A673 (cell line): Measurements from ENCODE around the gene TMPO. TPM values are rescaled to one million over a fixed set of nuclear protein-coding genes. Genes with fewer than 3 reads are reported as not detected.

ENCODE experiments used
- BruUV-seq: library from RNA; stranded (reverse); fragments of 400-500 nt; replicated peaks from 2 replicates; lab custom pipeline; 2021; lab: Mats Ljungman, UMichigan
- CTCF ChIA-PET: fragments of 300-600 bp; sonication (Branson Sonifier 250); formaldehyde crosslinking; loops from one replicate; lab custom pipeline; 2022; ENCODE audit warnings: antibody characterized with exemption; lab: Charles Lee
- POLR2A ChIA-PET: fragments of 300-600 bp; sonication (Branson Sonifier 250); formaldehyde crosslinking; loops from one replicate; lab custom pipeline; 2022; ENCODE audit warnings: antibody characterized with exemption; ENCODE audit not compliant: low non-redundant PET; lab: Charles Lee
- DNase-seq: peaks from one replicate; pipeline ENCODE4 v3.0.0-alpha.2; 2015; ENCODE audit warnings: low spot score
- H3K27ac ChIP-seq: fragments of 200-600 bp; sonication (generic); 2 replicates; pipeline ENCODE4 v1.5.1; 2016; ENCODE audit warnings: mixed run types, low read depth, mild to moderate bottlenecking, mixed read lengths, antibody characterized with exemption, low read length; ENCODE audit not compliant: poor library complexity, severe bottlenecking
- H3K27me3 ChIP-seq: fragments of 200-600 bp; sonication (generic); replicated peaks from 2 replicates; pipeline ENCODE4 v1.6.1; 2017; ENCODE audit warnings: mixed run types, low read depth, mild to moderate bottlenecking, mixed read lengths, antibody characterized with exemption, low read length; ENCODE audit not compliant: insufficient read depth, poor library complexity
- H3K36me3 ChIP-seq: fragments of 200-600 bp; sonication (generic); 2 replicates; pipeline ENCODE4 v1.6.1; 2016; ENCODE audit warnings: mixed run types, mild to moderate bottlenecking, mixed read lengths, antibody characterized with exemption, low read length; ENCODE audit not compliant: insufficient read depth, poor library complexity, severe bottlenecking
- H3K4me1 ChIP-seq: fragments of 200-600 bp; sonication (generic); 2 replicates; pipeline ENCODE4 v1.6.1; 2017; ENCODE audit warnings: mixed run types, mild to moderate bottlenecking, mixed read lengths, antibody characterized with exemption, low read length; ENCODE audit not compliant: insufficient read depth, poor library complexity, severe bottlenecking
- H3K4me3 ChIP-seq: fragments of 200-600 bp; sonication (generic); 2 replicates; pipeline ENCODE4 v1.5.1; 2016; ENCODE audit warnings: low read depth, mixed run types, mild to moderate bottlenecking, mixed read lengths, low read length; ENCODE audit not compliant: poor library complexity, severe bottlenecking
- H3K9me3 ChIP-seq: fragments of 200-600 bp; sonication (generic); 2 replicates; pipeline ENCODE4 v1.6.1; 2016; ENCODE audit warnings: mixed run types, low read depth, mild to moderate bottlenecking, mixed read lengths, antibody characterized with exemption, low read length; ENCODE audit not compliant: poor library complexity, severe bottlenecking
- EZH2 ChIP-seq: fragments of 200-600 bp; sonication (generic); IDR thresholded peaks from 2 replicates; pipeline ENCODE4 v1.6.1; 2017; ENCODE audit warnings: borderline replicate concordance, low read depth, mild to moderate bottlenecking, mixed read lengths, antibody characterized with exemption, low read length; ENCODE audit not compliant: poor library complexity, severe bottlenecking
- intact Hi-C: fragments of 100-400 bp; cut with micrococcal nuclease; formaldehyde crosslinking; loops from one replicate; pipeline ENCODE4 v1.10.0; 2022; ENCODE audit not compliant: unreplicated experiment
- total RNA-seq: library from RNA; stranded (reverse); gene quantifications from 2 replicates; pipeline ENCODE4 v1.2.3, GENCODE V29; 2021
- TF ChIP-seq, protein P1 (sequence below): fragments of 300-800, 200-600 bp; sonication (generic); conservative IDR thresholded peaks from 2 replicates; pipeline ENCODE4 v1.5.1; 2017; ENCODE audit warnings: low read depth, mild to moderate bottlenecking, antibody characterized with exemption, low read length, moderate library complexity, mixed read lengths

The TMPO gene
- total RNA-seq, 1 experiment from 2014 or later: 296 TPM

DNA sequence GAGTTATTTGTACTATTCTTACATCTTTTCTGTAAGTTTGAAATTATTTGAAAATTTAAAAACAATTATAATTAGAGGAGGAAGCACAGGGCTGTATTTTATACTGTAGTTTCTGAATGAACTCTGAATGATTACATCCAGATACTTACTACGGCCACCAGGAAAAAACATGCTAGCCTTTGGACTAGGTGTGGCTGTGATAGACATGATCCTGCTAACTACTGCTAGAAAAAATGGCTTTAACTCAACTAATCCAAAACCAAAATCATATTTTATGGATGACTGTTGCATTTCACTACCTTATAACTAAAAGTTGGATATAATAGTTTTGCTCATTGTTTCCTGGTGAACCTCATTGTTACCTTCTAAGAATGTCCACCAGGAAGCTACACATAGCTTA, 63.0 kb downstream of the TMPO start:
- Histone ChIP-seq H3K27me3 (no peaks in the 10 kb centered on the region), H3K9me3 (no peaks in the 10 kb centered on the region), H3K27ac (no peak overlapping the region), H3K4me3 (no peak overlapping the region), H3K36me3 (no peaks in the 10 kb centered on the region), H3K4me1 (no peaks in the 10 kb centered on the region)
- no TSS peak for BruUV-seq
- TF ChIP-seq EZH2: no peak
- TF ChIP-seq, protein P1, sequence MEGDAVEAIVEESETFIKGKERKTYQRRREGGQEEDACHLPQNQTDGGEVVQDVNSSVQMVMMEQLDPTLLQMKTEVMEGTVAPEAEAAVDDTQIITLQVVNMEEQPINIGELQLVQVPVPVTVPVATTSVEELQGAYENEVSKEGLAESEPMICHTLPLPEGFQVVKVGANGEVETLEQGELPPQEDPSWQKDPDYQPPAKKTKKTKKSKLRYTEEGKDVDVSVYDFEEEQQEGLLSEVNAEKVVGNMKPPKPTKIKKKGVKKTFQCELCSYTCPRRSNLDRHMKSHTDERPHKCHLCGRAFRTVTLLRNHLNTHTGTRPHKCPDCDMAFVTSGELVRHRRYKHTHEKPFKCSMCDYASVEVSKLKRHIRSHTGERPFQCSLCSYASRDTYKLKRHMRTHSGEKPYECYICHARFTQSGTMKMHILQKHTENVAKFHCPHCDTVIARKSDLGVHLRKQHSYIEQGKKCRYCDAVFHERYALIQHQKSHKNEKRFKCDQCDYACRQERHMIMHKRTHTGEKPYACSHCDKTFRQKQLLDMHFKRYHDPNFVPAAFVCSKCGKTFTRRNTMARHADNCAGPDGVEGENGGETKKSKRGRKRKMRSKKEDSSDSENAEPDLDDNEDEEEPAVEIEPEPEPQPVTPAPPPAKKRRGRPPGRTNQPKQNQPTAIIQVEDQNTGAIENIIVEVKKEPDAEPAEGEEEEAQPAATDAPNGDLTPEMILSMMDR: no peak
- CTCF ChIA-PET: no interaction called here
- POLR2A ChIA-PET: no interaction called here
- intact Hi-C loops: no loop called here
- DNase-seq: no peak

DNA sequence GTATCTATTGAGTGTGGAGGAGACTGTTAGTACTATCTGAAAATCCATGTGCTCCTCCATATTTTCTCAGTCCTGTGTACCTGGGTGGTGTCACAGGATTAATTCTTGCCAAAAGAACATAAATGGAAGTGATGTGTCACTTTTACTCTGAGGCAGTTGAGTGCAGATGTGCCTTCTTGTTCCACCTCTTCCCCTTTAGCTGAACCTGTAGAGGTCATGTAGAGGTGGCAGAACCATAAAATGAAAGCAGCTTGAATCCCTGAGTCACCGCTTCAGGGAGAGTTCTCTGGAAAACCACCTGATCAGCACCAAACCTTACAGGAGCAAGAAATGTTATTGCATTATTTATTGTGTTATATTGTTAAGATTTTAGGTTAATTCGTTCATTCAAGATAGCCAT, 63.4 kb downstream of the TMPO start:
- Histone ChIP-seq H3K36me3 (no peaks in the 10 kb centered on the region), H3K27me3 (no peaks in the 10 kb centered on the region), H3K4me3 (no peak overlapping the region), H3K4me1 (no peaks in the 10 kb centered on the region), H3K9me3 (no peaks in the 10 kb centered on the region), H3K27ac (no peak overlapping the region)
- ChIA-PET CTCF (no interaction called here), POLR2A (no interaction called here)
- no peak for DNase-seq
- no TSS peak for BruUV-seq
- intact Hi-C loops: no loop called here
- TF ChIP-seq, protein P1: no peak
- no peak for TF ChIP-seq EZH2

DNA sequence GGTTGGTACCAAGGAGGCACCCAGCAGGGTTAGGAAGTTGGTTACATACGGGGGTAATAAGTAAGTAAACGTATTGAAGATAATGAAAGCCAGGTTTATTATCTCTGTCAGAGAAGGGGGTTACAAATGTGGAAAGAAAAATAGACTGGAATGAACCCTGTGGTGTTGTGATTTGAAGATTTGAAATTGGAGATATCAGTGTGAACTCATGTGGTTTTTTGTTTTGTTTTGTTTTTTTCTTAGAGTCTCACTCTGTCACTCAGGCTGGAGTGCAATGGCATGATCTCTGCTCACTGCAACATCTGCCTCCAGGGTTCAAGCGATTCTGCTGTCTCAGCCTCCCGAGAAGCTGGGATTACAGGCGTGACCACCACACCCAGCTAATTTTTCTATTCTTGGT, 64.0 kb downstream of the TMPO start:
- H3K27ac ChIP-seq: no peak overlapping the region
- BruUV-seq: no TSS peak
- H3K27me3 ChIP-seq: no peaks in the 10 kb centered on the region
- intact Hi-C loops: no loop called here
- H3K4me1 ChIP-seq: no peaks in the 10 kb centered on the region
- CTCF ChIA-PET: no interaction called here
- no peak overlapping the region for H3K4me3 ChIP-seq
- no peaks in the 10 kb centered on the region for H3K36me3 ChIP-seq
- POLR2A ChIA-PET: no interaction called here
- no peak for DNase-seq
- H3K9me3 ChIP-seq: no peaks in the 10 kb centered on the region
- TF ChIP-seq, protein P1: no peak
- no peak for TF ChIP-seq EZH2
